22Rv1 (cell line): Measurements from ENCODE around the gene UBE2J1.
A peak's percentile ranks its signal among the peaks of the same experiment; 100 is the strongest.

Experiments used
- H3K27ac ChIP-seq: fragments of 450-650 bp; 2 replicates; pipeline ENCODE4 v1.5.1; 2017
- CTCF ChIP-seq: fragments of 450-650 bp; IDR thresholded peaks from 2 replicates; pipeline ENCODE4 v1.5.1; 2017; ENCODE audit warnings: mild to moderate bottlenecking
- ZFX ChIP-seq: fragments of 450-650 bp; IDR thresholded peaks from 2 replicates; pipeline ENCODE4 v1.6.1; 2017; ENCODE audit warnings: antibody characterized with exemption, borderline replicate concordance

The UBE2J1 gene

GRCh38 chr6:89360415-89360999 is 8.0 kb upstream of the UBE2J1 start:
- TF ChIP-seq ZFX (no peak), CTCF (no peak)
- no peak overlapping the region for H3K27ac ChIP-seq

- TF ChIP-seq CTCF (no peak), ZFX (no peak)
- H3K27ac ChIP-seq: no peak overlapping the region
Observed at GRCh38 chr6:89359561-89359960, 7.0 kb upstream of the UBE2J1 start.

- TF ChIP-seq CTCF (no peak), ZFX (no peak)
- H3K27ac ChIP-seq: no peak overlapping the region
Observed at GRCh38 chr6:89357390-89357789, 4.9 kb upstream of the UBE2J1 start.

- TF ChIP-seq ZFX (no peak), CTCF (no peak)
- H3K27ac ChIP-seq: no peak overlapping the region
Observed at GRCh38 chr6:89356642-89357170, 4.2 kb upstream of the UBE2J1 start.

- no peak for TF ChIP-seq CTCF
- TF ChIP-seq ZFX: no peak
- no peak overlapping the region for H3K27ac ChIP-seq
Observed at GRCh38 chr6:89355511-89356194, 3.1 kb upstream of the UBE2J1 start.

- TF ChIP-seq CTCF: no peak
- no peak for TF ChIP-seq ZFX
- peak overlapping the region; percentile 86; the same call in 1 of the 2 replicates for H3K27ac ChIP-seq
Observed at GRCh38 chr6:89353702-89354392, 1.3 kb upstream of the UBE2J1 start.

GRCh38 chr6:89353118-89353556 is 615 bp upstream of the UBE2J1 start:
- TF ChIP-seq ZFX: no peak
- no peak for TF ChIP-seq CTCF
- peak overlapping the region; percentile 86 for H3K27ac ChIP-seq
